Daoy (cell line): Measurements from ENCODE around the gene NDE1. TPM values are rescaled to one million over a fixed set of nuclear protein-coding genes. Genes with fewer than 3 reads are reported as not detected.

ENCODE experiments used
- DNase-seq: peaks from one replicate; pipeline ENCODE4 v3.0.0-alpha.2; 2015; ENCODE audit warnings: low read depth
- total RNA-seq: library from RNA; depleted of rRNA; stranded (reverse); fragments of >200 nt; shearing (Covaris generic); gene quantifications from 2 replicates; pipeline ENCODE4 v1.2.3, GENCODE V29; 2014; rRNA removed

Gene NDE1
- total RNA-seq, 1 experiment from 2014 or later, result 42.7 TPM

- no peak for DNase-seq
Observed at GRCh38 chr16:15768201-15768600, 118.2 kb downstream of the NDE1 start.

DNA sequence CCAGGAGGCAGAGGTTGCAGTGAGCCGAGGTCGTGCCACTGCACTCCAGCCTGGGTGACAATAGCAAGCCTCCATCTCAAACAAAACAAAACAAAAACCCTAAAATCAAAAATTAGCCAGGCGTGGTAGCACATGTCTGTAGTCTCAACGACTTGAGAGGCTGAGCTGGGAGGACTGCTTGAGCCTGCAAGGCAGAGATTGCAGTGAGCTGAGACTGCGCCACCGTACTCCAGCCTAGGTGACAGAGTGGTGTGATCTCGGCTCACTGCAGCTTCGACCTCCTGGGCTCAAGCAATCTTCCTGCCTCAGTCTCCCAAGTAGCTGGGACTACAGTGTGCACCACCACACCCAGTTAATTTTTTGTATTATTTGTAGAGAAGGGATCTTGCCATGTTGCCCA is 119.2 kb downstream of the NDE1 start:
- DNase-seq, result no peak

GRCh38 chr16:15770107-15770506 is 120.1 kb downstream of the NDE1 start:
- DNase-seq, result no peak

DNA sequence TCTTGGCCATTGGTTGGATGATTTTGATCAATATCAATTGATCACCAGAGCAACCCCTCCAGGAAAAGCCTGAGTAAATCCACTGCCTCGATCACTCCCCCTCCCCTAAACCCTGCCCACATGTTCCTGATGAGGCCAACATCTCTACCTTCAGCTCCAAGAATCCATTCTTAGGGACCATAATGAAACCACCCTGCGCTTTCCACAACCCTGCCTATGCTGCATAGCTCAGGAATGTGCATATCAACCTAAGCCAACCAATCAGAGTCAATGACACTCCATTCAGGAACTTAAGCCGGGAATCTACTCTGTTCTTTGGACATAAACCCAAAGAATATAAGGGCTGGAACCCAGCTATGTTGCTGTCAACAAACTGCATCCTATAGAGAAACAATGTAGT is 120.5 kb downstream of the NDE1 start:
- peak; percentile 47 for DNase-seq

DNA sequence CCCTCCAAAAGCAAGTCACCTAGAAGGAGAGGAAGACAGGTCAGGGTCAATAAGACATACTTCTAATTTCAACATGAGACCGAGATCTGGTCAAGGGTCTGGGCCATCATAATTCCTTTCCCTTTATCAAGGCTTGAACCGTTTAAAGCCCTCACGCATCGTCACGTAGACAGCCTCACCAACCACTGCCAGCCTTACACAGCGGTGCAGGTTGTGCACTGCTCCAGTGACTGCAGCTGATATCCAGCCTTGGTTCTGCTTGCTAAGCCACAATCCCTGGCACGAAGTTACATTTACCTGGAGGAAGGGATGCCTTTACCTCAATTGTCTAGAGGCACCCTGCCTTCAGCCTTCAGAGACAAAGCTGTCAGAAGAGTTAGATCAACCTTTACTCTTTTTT is 121.6 kb downstream of the NDE1 start:
- DNase-seq, result no peak

DNA sequence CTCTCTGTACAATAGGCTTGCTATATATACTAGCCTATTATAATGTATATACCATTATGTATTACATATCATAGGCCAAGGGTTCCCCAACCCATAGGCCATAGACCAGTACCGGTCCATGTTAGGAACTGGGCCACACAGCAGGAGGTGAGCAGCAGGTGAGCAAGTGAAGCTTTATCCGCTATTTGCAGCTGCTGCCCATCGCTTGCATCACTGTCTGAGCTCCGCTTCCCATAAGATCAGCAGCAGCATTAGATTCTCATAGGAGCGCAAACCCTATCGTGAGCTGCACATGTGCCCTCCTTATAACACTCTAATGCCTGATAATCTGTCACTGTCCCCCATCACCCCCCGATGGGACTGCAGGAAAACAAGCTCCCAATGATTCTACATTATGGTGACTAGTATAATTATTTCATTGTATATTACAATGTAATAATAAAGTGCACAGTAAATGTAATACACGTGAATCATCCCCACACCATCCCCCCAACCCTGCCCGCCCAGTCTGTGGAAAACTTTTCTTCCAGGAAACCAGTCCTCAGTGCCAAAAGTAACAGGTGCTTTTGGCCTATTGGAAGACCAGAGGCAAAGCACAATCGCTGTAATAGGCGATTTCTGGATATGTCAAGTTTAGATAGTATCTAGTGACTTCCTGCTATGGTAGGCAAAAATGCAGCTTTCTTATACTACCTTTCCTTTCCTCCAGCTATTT is 122.7 kb downstream of the NDE1 start:
- no peak for DNase-seq

DNA sequence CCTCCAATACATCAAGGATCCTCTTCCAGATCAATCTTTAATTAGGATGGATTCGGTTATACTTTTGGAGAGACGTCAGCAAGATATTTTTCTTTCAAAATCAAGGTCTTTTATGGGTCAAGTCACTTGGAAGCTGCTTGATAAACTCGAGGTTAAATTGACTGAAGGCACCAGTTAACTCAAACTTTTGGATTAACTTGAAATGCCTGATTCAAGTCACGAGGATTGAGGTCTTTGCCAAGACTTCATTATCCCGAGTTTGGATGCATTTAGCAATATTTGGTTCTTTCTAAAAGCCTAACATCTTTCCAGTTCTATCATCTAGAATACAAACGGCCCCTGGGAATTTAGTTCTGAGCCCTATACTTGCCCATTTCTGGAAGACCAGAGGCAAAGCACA is 123.9 kb downstream of the NDE1 start:
- DNase-seq, result no peak

DNA sequence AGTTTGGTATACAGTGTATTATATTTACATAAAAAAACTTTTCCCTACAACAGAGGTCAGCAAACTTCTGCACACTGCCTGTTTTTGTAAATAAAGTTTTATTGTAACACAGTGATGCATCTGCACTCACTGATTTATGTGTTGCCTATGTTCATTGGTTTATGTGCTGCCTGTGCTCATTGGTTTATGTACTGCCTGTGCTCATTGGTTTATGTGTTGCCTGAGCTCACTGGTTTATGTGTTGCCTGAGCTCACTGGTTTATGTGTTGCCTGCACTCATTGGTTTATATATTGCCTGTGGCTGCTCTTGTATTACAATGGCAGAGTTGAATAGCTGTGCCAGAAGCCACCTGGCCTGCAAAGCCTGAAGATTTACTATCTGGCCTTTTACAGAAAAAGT is 125.2 kb downstream of the NDE1 start:
- peak; percentile 32 for DNase-seq

DNA sequence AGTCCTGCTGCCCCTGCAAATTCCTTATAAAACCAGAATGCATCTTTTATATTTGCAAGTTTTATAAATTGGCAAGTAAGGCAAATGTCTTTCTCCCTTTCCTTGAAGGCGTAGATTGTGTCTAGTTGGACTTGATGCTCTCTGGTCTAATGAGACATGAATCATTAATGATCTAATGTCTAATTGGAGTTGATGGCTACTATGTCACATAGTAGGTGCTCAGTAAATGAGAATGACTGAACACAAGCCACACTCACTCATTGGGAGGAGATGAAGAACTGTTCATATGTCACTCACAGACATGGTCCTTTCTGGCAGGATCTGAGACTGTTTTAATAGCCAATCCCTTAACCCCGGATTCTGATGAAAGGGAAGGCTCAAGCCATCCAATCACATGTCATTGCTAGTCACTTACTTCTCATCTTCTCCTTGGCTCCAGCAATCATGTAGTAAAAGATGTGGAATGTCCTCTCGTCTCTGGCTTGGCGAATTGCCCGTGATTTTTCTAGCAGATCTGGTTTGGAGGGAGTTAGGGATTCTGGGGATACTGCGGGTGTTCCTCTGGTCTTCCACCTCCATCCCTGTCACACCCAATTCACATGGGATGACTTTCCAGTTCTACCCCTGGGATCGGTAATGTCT is 125.7 kb downstream of the NDE1 start:
- no peak for DNase-seq

Other genes with a start within 250 kb of the NDE1 start
- gene BMERB1, start 215.7 kb upstream of the NDE1 start, total RNA-seq, result 56.1 and 64.1 TPM in 2 replicates
- 4.1 and 7.9 TPM in 2 replicates for gene MARF1, start 7.1 kb upstream of the NDE1 start, total RNA-seq
- gene MYH11, start 206.8 kb downstream of the NDE1 start, total RNA-seq, result under 0.01 TPM in 1 of 2 replicates, not detected in the other
- 87.0 and 122 TPM in 2 replicates for gene CEP20, start 238.4 kb downstream of the NDE1 start, total RNA-seq